Heart left ventricle (tissue), 16 donors: ENCODE results near the gene PCSK6. TPM values are rescaled to one million over a fixed set of nuclear protein-coding genes. Genes with fewer than 3 reads are reported as not detected.
"Not testable (repeated sequence)": the region's sequence is repeated elsewhere in the genome, so short reads cannot be mapped to it uniquely, and the experiment has no call there.

Experiments
- ATAC-seq, 4 donors: fragments of 200-7000 bp; cut with Tn5 transposase; one replicate each; pipeline ENCODE4 v1.9.1; 2020 to 2022; ENCODE audit warnings: moderate library complexity in 4 of 4, mild to moderate bottlenecking in 3 of 4, moderate number of reproducible peaks in 1 of 4
- DNase-seq, 5 donors: peaks; one replicate each; pipeline ENCODE4 v3.0.0-alpha.2; 2020
- H3K27ac ChIP-seq, 12 donors: fragments of 200-600 bp; sonication (generic) in 4 of 12; one replicate each; pipeline versions ENCODE4 v1.5.0 to v1.8.0; 2016 to 2022; ENCODE audit warnings: mild to moderate bottlenecking in 2 of 12
- H3K27me3 ChIP-seq, 9 donors: fragments of 200-600 bp; sonication (generic) in 2 of 9; one replicate each; pipeline versions ENCODE4 v1.5.1 to v1.8.0; 2016 to 2022; ENCODE audit warnings: mild to moderate bottlenecking in 3 of 9
- H3K36me3 ChIP-seq, 9 donors: fragments of 200-600 bp; sonication (generic) in 2 of 9; one replicate each; pipeline versions ENCODE4 v1.5.0 to v1.8.0; 2018 to 2022; ENCODE audit warnings: mild to moderate bottlenecking in 2 of 9
- H3K4me1 ChIP-seq, 12 donors: fragments of 200-600 bp; sonication (generic) in 4 of 12; one replicate each; pipeline versions ENCODE4 v1.5.0 to v1.8.0; 2016 to 2022; ENCODE audit warnings: mild to moderate bottlenecking in 3 of 12
- H3K4me3 ChIP-seq, 12 donors: fragments of 200-600 bp; sonication (generic) in 4 of 12; one replicate each; pipeline versions ENCODE4 v1.5.0 to v1.8.0; 2017 to 2022; ENCODE audit warnings: mild to moderate bottlenecking in 9 of 12, moderate library complexity in 4 of 12
- H3K9me3 ChIP-seq, 12 donors: fragments of 200-600 bp; sonication (generic) in 4 of 12; one replicate each; pipeline versions ENCODE4 v1.5.0 to v1.8.0; 2016 to 2022; ENCODE audit warnings: mild to moderate bottlenecking in 1 of 12
- POLR2A ChIP-seq, 2 donors: fragments of 450-650 bp; IDR thresholded peaks; one replicate each; pipeline ENCODE4 v1.6.1; 2017; ENCODE audit warnings: antibody characterized with exemption in 2 of 2, mild to moderate bottlenecking in 2 of 2, moderate library complexity in 2 of 2
- WGBS, 4 donors: extraction: QIAGEN DNeasy Blood & Tissue Kit in 2 of 4; methylation state at CpG; one replicate each; pipeline versions ENCODE4 v1.1.5 to v1.1.7; 2013 to 2018; 5-methylcytosine and 5-hydroxymethylcytosine counted together
- intact Hi-C, 10 donors: fragments of 100-400 bp; cut with DNase I; formaldehyde crosslinking; loops; one replicate each; pipeline versions ENCODE4 v1.11.1 to v1.14.2; 2022
- polyA plus RNA-seq, 2 donors: library from polyadenylated mRNA; stranded (reverse); fragments of 200-250 nt; gene quantifications; one replicate each; pipeline ENCODE4 v1.2.3, GENCODE V29; 2013
- total RNA-seq, 9 donors: library from RNA; depleted of rRNA in 2 of 9; stranded (reverse); fragments of >200 nt in 2 of 9; fragmentation: NEBNext Ultra II Directional in 3 of 9; extraction: Animal tissue kit (Norgen Biotek cat#: 25700) in 3 of 9; gene quantifications; one replicate each; pipeline versions ENCODE4 v1.1.0 to v1.2.4, GENCODE V29; 2016 to 2023
- TF ChIP-seq, protein P1 (sequence below), 12 donors: fragments of 200-600 bp; sonication (generic) in 4 of 12; IDR thresholded peaks; one replicate each; pipeline versions ENCODE4 v1.5.0 to v1.8.0; 2018 to 2022; ENCODE audit warnings: antibody characterized with exemption in 12 of 12, mild to moderate bottlenecking in 5 of 12
- donor health status: ischemic (EF 13 %, LVEDD 7.1; RV severe dilation, severe dysfunction).
- donor health status: healthy with polysubstance abuse.
- donor health status: DM: no; HTN: yes; CAD: no.
- donor health status: DM: no; HTN: no; CAD: no.
- donor health status: ischemic (EF 25% LVEDD 6.9; RV normal size, moderate dysfunction).
- donor health status: ischemic (EF 25% LVEDD 5.7; RV mildly dilated, moderate dysfunction).
- donor health status: healthy.
- donor health status: DM: yes; HTN: yes; CAD: no.
- donor health status: ischemic (EF 35%, LVEDD 5.7; RV mildly dilated, moderate dysfunction).
- donor health status: nonischemic (EF 11% LVEDD 7.7; RV severe dilation, severe dysfunction).
- donor health status: DM: yes; HTN: yes; CAD: no.
- donor health status: PGD.
- donor health status: ischemic (EF 29% LVEDD 5.4; RV normal size, mild dysfunction).
- donor health status: nonischemic (EF 23%, LVEDD 6.1; RV moderate dilation, normal function).

PCSK6 gene
- total and polyA plus RNA-seq, 11 donors = 7.3 to 41.7 (median 22.3) TPM

DNA sequence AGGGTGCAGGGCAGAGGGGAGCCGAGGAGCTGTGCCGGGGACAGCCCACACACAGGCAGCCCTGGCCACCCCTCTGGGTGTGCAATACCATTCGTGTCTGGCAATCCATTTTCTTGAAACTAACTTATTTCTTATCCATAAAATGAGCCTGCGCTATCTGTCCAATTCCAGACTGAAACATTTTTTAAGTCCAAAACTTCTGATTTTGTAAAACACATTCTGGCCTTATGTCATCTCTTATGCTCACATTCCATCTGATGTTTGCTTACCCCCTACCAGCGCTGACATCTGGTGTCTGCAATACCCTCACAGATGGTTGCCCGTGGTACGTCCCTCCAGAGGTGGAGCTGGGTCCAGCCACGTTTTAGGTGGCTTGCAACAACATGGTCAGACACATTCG is 31.8 kb downstream of the PCSK6 start:
- H3K4me1 ChIP-seq = peaks cover 0 to 34% (median 17%) of the 10 kb centered on the region in 12 donors
- intact Hi-C loops = loop anchor here in 1 of 10 donors (10.0 kb wide), 1 partner anchor 177 kb away; no protein-coding TSS in a partner anchor
- no peak for DNase-seq
- ATAC-seq = no peak
- TF ChIP-seq POLR2A (IDR thresholded peaks at IDR 0.05) = no peak
- TF ChIP-seq, protein P1, sequence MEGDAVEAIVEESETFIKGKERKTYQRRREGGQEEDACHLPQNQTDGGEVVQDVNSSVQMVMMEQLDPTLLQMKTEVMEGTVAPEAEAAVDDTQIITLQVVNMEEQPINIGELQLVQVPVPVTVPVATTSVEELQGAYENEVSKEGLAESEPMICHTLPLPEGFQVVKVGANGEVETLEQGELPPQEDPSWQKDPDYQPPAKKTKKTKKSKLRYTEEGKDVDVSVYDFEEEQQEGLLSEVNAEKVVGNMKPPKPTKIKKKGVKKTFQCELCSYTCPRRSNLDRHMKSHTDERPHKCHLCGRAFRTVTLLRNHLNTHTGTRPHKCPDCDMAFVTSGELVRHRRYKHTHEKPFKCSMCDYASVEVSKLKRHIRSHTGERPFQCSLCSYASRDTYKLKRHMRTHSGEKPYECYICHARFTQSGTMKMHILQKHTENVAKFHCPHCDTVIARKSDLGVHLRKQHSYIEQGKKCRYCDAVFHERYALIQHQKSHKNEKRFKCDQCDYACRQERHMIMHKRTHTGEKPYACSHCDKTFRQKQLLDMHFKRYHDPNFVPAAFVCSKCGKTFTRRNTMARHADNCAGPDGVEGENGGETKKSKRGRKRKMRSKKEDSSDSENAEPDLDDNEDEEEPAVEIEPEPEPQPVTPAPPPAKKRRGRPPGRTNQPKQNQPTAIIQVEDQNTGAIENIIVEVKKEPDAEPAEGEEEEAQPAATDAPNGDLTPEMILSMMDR (IDR thresholded peaks at IDR 0.05) = no peak
- H3K4me3 ChIP-seq = no peak overlapping the region
- no peaks in the 10 kb centered on the region for H3K36me3 ChIP-seq
- WGBS, 4 donors = 76 to 82% (median 78%) methylated on average over 9 of the region's 9 CpGs
- H3K27me3 ChIP-seq = no peaks in the 10 kb centered on the region
- H3K9me3 ChIP-seq = no peaks in the 10 kb centered on the region
- peak overlapping the region in 1 of 12 donors; percentile 63 for H3K27ac ChIP-seq

DNA sequence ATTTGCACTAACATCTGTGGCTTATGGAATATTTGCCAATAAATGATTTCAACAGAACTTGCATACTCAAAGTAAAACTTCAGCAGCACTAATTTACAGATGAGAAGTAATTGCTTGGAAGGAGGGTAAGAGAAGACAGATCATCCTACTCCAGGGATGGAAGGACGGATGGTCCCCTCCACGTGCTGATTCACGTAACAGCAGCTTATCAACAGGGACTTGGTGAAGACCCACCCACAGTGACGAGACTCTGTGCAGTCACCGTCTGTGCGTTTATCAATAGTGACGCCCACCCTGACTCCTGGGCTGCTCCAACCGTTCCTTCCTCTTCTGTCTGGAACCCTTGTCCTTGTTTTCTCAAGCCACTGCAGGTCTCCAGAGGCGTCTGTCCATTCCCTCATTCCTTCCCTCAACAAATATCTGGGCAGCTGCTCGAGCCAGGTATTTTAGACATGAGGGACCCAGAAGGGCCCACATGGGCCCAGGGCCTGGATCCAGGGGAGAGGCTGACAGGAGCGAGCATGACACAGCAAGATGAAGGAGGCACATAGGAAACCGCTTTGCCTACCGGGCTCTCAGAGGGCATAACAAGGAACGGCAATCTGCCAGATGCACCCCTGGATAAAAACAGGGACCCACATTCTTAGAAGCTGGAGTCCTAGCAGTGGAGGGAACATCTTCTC is 33.3 kb downstream of the PCSK6 start:
- WGBS, 4 donors = 77 to 82% (median 79%) methylated on average over 14 of the region's 14 CpGs
- no peak for TF ChIP-seq POLR2A (IDR thresholded peaks at IDR 0.05)
- TF ChIP-seq, protein P1 (IDR thresholded peaks at IDR 0.05) = no peak
- Histone ChIP-seq H3K27me3 (no peaks in the 10 kb centered on the region), H3K27ac (peak overlapping the region in 7 of 12 donors; percentile 30 to 71 (median 39)), H3K4me3 (no peak overlapping the region), H3K36me3 (no peaks in the 10 kb centered on the region), H3K4me1 (peaks cover 2 to 49% (median 29%) of the 10 kb centered on the region in 12 donors), H3K9me3 (no peaks in the 10 kb centered on the region)
- no peak for DNase-seq
- ATAC-seq = peak in 1 of 4 donors; percentile 29
- intact Hi-C loops = loop anchor here in 1 of 10 donors (10.0 kb wide), 1 partner anchor 179 kb away; no protein-coding TSS in a partner anchor

DNA sequence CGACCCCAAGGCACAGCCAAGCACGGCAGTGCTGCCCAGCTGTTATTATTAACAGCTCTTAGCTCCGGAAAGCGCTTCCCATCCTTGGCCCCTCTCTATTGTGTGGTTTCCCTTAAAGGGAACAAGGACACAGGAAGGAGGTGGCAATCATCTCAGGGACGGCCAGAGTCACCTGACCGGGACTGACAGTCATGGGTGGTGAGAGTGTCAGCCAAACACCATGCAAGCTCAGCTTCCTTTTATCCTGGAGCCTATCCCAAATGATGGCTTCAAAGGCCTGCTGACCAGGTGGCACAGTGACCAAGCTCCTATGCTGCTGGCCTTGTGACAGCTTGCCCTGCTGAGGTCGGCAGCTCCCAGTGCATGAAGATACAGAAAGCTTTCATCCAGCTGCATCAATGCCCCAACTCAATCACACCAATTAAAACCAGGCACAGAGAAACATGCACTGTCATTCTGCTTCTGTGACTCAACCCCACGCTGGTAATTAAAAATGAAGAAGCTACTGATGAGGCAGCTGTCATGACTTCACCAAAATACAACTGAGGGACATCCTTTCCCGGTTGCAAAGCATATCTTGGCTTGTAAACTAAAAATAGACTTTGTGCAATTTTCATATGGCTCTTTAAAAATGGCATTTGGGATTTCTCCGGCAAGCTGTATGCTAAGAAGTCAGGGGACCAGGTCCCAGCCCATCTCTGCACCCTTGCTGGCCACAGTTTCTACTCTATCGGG is 34.0 kb downstream of the PCSK6 start:
- Histone ChIP-seq H3K9me3 (no peaks in the 10 kb centered on the region), H3K27me3 (no peaks in the 10 kb centered on the region), H3K4me3 (no peak overlapping the region), H3K27ac (peak overlapping the region; percentile 8 to 71 (median 39)), H3K4me1 (peaks cover 2 to 56% (median 37%) of the 10 kb centered on the region in 12 donors), H3K36me3 (no peaks in the 10 kb centered on the region)
- ATAC-seq (peak; percentile 19 to 36 (median 28)), DNase-seq (peak in 2 of 5 donors; percentile 52 to 59)
- no peak for TF ChIP-seq POLR2A (IDR thresholded peaks at IDR 0.05)
- intact Hi-C loops = loop anchor here in 1 of 10 donors (10.0 kb wide), 1 partner anchor 179 kb away; no protein-coding TSS in a partner anchor
- 15 to 26% (median 20%) methylated on average over 11 of the region's 11 CpGs for WGBS, 4 donors

DNA sequence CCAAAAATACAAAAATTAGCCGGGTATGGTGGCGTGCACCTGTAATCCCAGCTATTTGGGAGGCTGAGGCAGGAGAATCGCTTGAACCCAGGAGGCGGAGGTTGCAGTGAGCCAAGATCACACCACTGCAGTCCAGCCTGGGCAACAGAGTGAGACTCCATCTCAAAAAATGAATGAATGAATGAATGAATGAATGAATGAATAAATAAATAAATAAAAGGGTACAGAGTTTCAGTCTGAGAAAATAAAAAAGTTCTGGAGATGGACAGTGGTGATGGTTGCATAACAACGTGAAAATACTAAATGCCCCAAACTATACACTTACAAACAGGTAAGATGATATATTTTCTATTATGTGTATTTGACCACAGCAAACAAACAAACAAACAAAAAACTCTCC is 34.7 kb downstream of the PCSK6 start:
- peak overlapping the region in 10 of 12 donors; percentile 8 to 71 (median 42) for H3K27ac ChIP-seq
- WGBS, 4 donors = 95 to 98% (median 98%) methylated on average over 5 of the region's 5 CpGs
- not testable (repeated sequence) for DNase-seq, H3K36me3 ChIP-seq, ATAC-seq, H3K27me3 ChIP-seq, H3K9me3 ChIP-seq, H3K4me3 ChIP-seq
- intact Hi-C loops = loop anchor here in 1 of 10 donors (10.0 kb wide), 1 partner anchor 180 kb away; no protein-coding TSS in a partner anchor
- H3K4me1 ChIP-seq = peaks cover 2 to 62% (median 39%) of the 10 kb centered on the region in 12 donors

DNA sequence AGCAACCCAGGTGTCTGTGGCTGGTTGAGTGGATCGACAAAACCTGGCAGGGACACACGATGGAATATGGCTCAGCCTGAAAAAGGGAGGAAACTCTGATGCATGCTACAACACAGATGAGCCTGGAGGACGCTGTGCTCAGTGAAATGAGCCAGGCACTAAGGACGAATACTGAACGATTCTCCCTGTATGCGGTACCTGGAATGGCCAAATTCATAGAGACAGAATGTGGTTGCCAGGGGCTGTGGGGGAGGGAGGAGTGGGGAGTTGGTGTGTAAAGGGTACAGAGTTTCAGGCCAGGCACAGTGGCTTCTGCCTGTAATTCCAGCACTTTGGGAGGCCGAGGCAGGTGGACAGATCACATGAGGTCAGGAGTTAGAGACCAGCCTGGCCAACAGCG is 35.1 kb downstream of the PCSK6 start:
- no peak for TF ChIP-seq POLR2A (IDR thresholded peaks at IDR 0.05)
- TF ChIP-seq, protein P1 (IDR thresholded peaks at IDR 0.05) = no peak
- H3K4me1 ChIP-seq = peaks cover 2 to 62% (median 39%) of the 10 kb centered on the region in 12 donors
- intact Hi-C loops = loop anchor here in 1 of 10 donors (10.0 kb wide), 1 partner anchor 180 kb away; no protein-coding TSS in a partner anchor
- no peak for ATAC-seq
- H3K36me3 ChIP-seq = no peaks in the 10 kb centered on the region
- H3K4me3 ChIP-seq = no peak overlapping the region
- no peaks in the 10 kb centered on the region for H3K9me3 ChIP-seq
- WGBS, 4 donors = 89 to 92% (median 90%) methylated on average over 8 of the region's 8 CpGs
- H3K27ac ChIP-seq = no peak overlapping the region
- no peak for DNase-seq
- no peaks in the 10 kb centered on the region for H3K27me3 ChIP-seq
